GM12878 (cell line): ENCODE data around the gene DNAJC2. TPM values are rescaled to one million over a fixed set of nuclear protein-coding genes. Genes with fewer than 3 reads are reported as not detected.
A peak's percentile ranks its signal among the peaks of the same experiment; 100 is the strongest.

Source experiments
- CBX5 ChIP-seq: sonication (generic); IDR thresholded peaks from 2 replicates; pipeline ENCODE4 v1.6.1; 2016; ENCODE audit warnings: low read depth, moderate library complexity, mild to moderate bottlenecking, inconsistent platforms
- CHD1 ChIP-seq: IDR thresholded peaks from 2 replicates; pipeline ENCODE4 v1.6.1; 2012; ENCODE audit warnings: low read depth, low read length, improper control_type of control experiment
- CREM ChIP-seq: IDR thresholded peaks from 2 replicates; pipeline ENCODE4 v1.6.1; 2014; ENCODE audit warnings: antibody characterized with exemption, low read depth
- HCFC1 ChIP-seq: fragments of 150-350 bp; IDR thresholded peaks from 2 replicates; pipeline ENCODE4 v1.6.1; 2014; ENCODE audit warnings: low read length
- HDAC2 ChIP-seq: fragments of 200-600 bp; sonication (generic); IDR thresholded peaks from 2 replicates; pipeline ENCODE4 v1.6.1; 2017
- JUNB ChIP-seq: IDR thresholded peaks from 2 replicates; pipeline ENCODE4 v1.6.1; 2016; ENCODE audit warnings: antibody characterized with exemption, mild to moderate bottlenecking
- KAT2A ChIP-seq: conservative IDR thresholded peaks from 2 replicates; pipeline ENCODE4 v1.6.1; 2011; ENCODE audit warnings: low read depth, low read length; ENCODE audit not compliant: control insufficient read depth
- KDM1A ChIP-seq: fragments of 200-600 bp; sonication (generic); IDR thresholded peaks from 2 replicates; pipeline ENCODE4 v1.6.1; 2016; ENCODE audit warnings: borderline replicate concordance
- MYB ChIP-seq: fragments of 150-350 bp; IDR thresholded peaks from 2 replicates; pipeline ENCODE4 v1.6.1; 2014; ENCODE audit warnings: mild to moderate bottlenecking, low read depth, low read length, borderline replicate concordance
- MYC ChIP-seq: IDR thresholded peaks from 2 replicates; pipeline ENCODE4 v1.6.1; 2011; ENCODE audit warnings: mild to moderate bottlenecking, low read length, moderate library complexity, inconsistent platforms; ENCODE audit not compliant: insufficient read depth, insufficient replicate concordance, insufficient read length, severe bottlenecking
- NFYB ChIP-seq: IDR thresholded peaks from 2 replicates; pipeline ENCODE4 v1.6.1; 2011; ENCODE audit warnings: low read depth, mild to moderate bottlenecking, low read length, improper control_type of control experiment, moderate library complexity; ENCODE audit not compliant: insufficient read depth
- PML ChIP-seq: IDR thresholded peaks from 2 replicates; pipeline ENCODE4 v1.6.1; 2012; ENCODE audit warnings: low read length, inconsistent platforms
- PRDM15 ChIP-seq: fragments of 450-650 bp; formaldehyde crosslinking; IDR thresholded peaks from 2 replicates; pipeline ENCODE4 v1.4.0; 2020; ENCODE audit warnings: mild to moderate bottlenecking, moderate library complexity
- SIX5 ChIP-seq: IDR thresholded peaks from 2 replicates; pipeline ENCODE4 v1.6.1; 2011; ENCODE audit warnings: mild to moderate bottlenecking, low read depth, low read length, moderate library complexity; ENCODE audit not compliant: severe bottlenecking
- SMARCA5 ChIP-seq: fragments of 450-650 bp; IDR thresholded peaks from 2 replicates; pipeline ENCODE4 v1.6.1; 2017; ENCODE audit warnings: mild to moderate bottlenecking
- SMC3 ChIP-seq: IDR thresholded peaks from 2 replicates; pipeline ENCODE4 v1.6.1; 2011; ENCODE audit warnings: low read length, improper control_type of control experiment, borderline replicate concordance
- SREBF1 ChIP-seq: IDR thresholded peaks from 2 replicates; pipeline ENCODE4 v1.6.1; 2012; ENCODE audit warnings: mild to moderate bottlenecking, low read length
- SUPT20H ChIP-seq: IDR thresholded peaks from 2 replicates; pipeline ENCODE4 v1.6.1; 2011; ENCODE audit warnings: low read depth, mild to moderate bottlenecking, low read length, moderate library complexity, borderline replicate concordance; ENCODE audit not compliant: control insufficient read depth
- TBL1XR1 ChIP-seq: IDR thresholded peaks from 2 replicates; pipeline ENCODE4 v1.6.1; 2012; ENCODE audit warnings: low read depth, low read length, improper control_type of control experiment
- ZBTB33 ChIP-seq: fragments of 450-650 bp; IDR thresholded peaks from 2 replicates; pipeline ENCODE4 v1.6.1; 2017; ENCODE audit warnings: mild to moderate bottlenecking
- ZNF622 ChIP-seq: fragments of 450-650 bp; IDR thresholded peaks from 2 replicates; pipeline ENCODE4 v1.6.1; 2017; ENCODE audit warnings: mild to moderate bottlenecking, inconsistent platforms
- ZZZ3 ChIP-seq: IDR thresholded peaks from 2 replicates; pipeline ENCODE4 v1.6.1; 2011; ENCODE audit warnings: low read depth; ENCODE audit not compliant: control insufficient read depth, insufficient read length
- polyA plus RNA-seq, 11 experiments: library from polyadenylated mRNA; depleted of rRNA in 4 of 11; unstranded in 6 of 11; stranded (reverse) in 5 of 11; fragments of >200 nt; fragmentation: Nextera tagmentation in 4 of 11; fragmentation: Illumina TruSeq in 1 of 11; extraction: Ambion mirVana in 4 of 11; extraction: Trizol in 1 of 11; gene quantifications; 1 replicate in 1 of 11; 2 replicates in 10 of 11; pipeline versions ENCODE4 v1.2.1 to v1.2.3, GENCODE V29; 2011 to 2016; ENCODE audit warnings: inconsistent platforms in 2 of 11, missing spikeins in 2 of 11, low read depth in 1 of 11
- total RNA-seq, 4 experiments: library from RNA; depleted of rRNA in 3 of 4; stranded (reverse); fragments of >200 nt in 3 of 4; fragmentation: Illumina TruSeq in 1 of 4; extraction: Trizol in 1 of 4; gene quantifications; 2 replicates each; pipeline versions ENCODE4 v1.2.1 to v1.2.3, GENCODE V29; 2013 to 2021
- TF ChIP-seq, protein P1 (sequence below): IDR thresholded peaks from 2 replicates; pipeline ENCODE4 v1.6.1; 2011; ENCODE audit warnings: borderline replicate concordance, low read depth, mild to moderate bottlenecking, moderate library complexity, mixed read lengths, low read length; ENCODE audit not compliant: insufficient read depth; ENCODE audit errors: extremely low read length

The DNAJC2 gene
- total and polyA plus RNA-seq, 10 of the 15 experiments (the other 5 are each of a cell fraction or from before 2014, with no cell fraction given) = 18.2 to 63.1 (median 30.6) TPM

- TF ChIP-seq MYB (no peak), SREBF1 (0 out of 2 replicates have a peak, but pooled peaks have one; percentile 51), KDM1A (no peak), CHD1 (no peak; the same call in 1 of the 2 replicates), HCFC1 (peak; percentile 84), MYC (peak; percentile 94), TBL1XR1 (peak; percentile 36; the same call in 1 of the 2 replicates), CREM (peak; percentile 87), HDAC2 (no peak), NFYB (no peak), ZBTB33 (no peak; the same call in 1 of the 2 replicates), ZZZ3 (no peak), SIX5 (peak; percentile 62), SUPT20H (no peak), PRDM15 (CRISPR knock-in tag) (no peak), ZNF622 (no peak), SMC3 (0 out of 2 replicates have a peak, but pooled peaks have one; percentile 4), PML (peak; percentile 85; the same call in 1 of the 2 replicates), CBX5 (peak; percentile 89), KAT2A (no peak), JUNB (peak; percentile 27; the same call in 1 of the 2 replicates), SMARCA5 (peak; percentile 88; the same call in 1 of the 2 replicates)
- TF ChIP-seq, protein P1, sequence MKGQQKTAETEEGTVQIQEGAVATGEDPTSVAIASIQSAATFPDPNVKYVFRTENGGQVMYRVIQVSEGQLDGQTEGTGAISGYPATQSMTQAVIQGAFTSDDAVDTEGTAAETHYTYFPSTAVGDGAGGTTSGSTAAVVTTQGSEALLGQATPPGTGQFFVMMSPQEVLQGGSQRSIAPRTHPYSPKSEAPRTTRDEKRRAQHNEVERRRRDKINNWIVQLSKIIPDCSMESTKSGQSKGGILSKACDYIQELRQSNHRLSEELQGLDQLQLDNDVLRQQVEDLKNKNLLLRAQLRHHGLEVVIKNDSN = no peak
These were observed at the start of gene DNAJC2 (continued) for GRCh38 chr7:103344453-103345149.
